LNCAP (cell line): Measurements from ENCODE around the gene ZNF776.

Experiments used
- CTCF ChIP-seq: fragments of 450-650 bp; IDR thresholded peaks from 2 replicates; pipeline ENCODE4 v1.5.1; 2017; ENCODE audit warnings: mild to moderate bottlenecking

ZNF776 gene

GRCh38 chr19:57719901-57720519 is 26.6 kb upstream of the ZNF776 start:
- TF ChIP-seq CTCF = no peak

GRCh38 chr19:57720878-57721277 is 25.7 kb upstream of the ZNF776 start:
- TF ChIP-seq CTCF = no peak

GRCh38 chr19:57738320-57738719 is 8.3 kb upstream of the ZNF776 start:
- peak; percentile 54 for TF ChIP-seq CTCF

- no peak for TF ChIP-seq CTCF
These were observed 825 bp downstream of the ZNF776 start for GRCh38 chr19:57747472-57747807.

GRCh38 chr19:57748029-57748428 is 1.4 kb downstream of the ZNF776 start:
- no peak for TF ChIP-seq CTCF

GRCh38 chr19:57754091-57754673 is 7.6 kb downstream of the ZNF776 start:
- TF ChIP-seq CTCF = no peak

GRCh38 chr19:57755031-57755430 is 8.4 kb downstream of the ZNF776 start:
- TF ChIP-seq CTCF = no peak

- TF ChIP-seq CTCF = no peak
These were observed 11.3 kb downstream of the ZNF776 start for GRCh38 chr19:57757941-57758340.
